Non-pigmented ciliary epithelial cell (primary cell): ENCODE data around the gene MDN1.
A peak's percentile ranks its signal among the peaks of the same experiment; 100 is the strongest.
"Not testable (repeated sequence)": the region's sequence is repeated elsewhere in the genome, so short reads cannot be mapped to it uniquely, and the experiment has no call there.

Experiments
- DNase-seq: peaks from one replicate; pipeline ENCODE4 v3.0.0-alpha.2; 2010; ENCODE audit warnings: low read depth

The MDN1 gene, protein sequence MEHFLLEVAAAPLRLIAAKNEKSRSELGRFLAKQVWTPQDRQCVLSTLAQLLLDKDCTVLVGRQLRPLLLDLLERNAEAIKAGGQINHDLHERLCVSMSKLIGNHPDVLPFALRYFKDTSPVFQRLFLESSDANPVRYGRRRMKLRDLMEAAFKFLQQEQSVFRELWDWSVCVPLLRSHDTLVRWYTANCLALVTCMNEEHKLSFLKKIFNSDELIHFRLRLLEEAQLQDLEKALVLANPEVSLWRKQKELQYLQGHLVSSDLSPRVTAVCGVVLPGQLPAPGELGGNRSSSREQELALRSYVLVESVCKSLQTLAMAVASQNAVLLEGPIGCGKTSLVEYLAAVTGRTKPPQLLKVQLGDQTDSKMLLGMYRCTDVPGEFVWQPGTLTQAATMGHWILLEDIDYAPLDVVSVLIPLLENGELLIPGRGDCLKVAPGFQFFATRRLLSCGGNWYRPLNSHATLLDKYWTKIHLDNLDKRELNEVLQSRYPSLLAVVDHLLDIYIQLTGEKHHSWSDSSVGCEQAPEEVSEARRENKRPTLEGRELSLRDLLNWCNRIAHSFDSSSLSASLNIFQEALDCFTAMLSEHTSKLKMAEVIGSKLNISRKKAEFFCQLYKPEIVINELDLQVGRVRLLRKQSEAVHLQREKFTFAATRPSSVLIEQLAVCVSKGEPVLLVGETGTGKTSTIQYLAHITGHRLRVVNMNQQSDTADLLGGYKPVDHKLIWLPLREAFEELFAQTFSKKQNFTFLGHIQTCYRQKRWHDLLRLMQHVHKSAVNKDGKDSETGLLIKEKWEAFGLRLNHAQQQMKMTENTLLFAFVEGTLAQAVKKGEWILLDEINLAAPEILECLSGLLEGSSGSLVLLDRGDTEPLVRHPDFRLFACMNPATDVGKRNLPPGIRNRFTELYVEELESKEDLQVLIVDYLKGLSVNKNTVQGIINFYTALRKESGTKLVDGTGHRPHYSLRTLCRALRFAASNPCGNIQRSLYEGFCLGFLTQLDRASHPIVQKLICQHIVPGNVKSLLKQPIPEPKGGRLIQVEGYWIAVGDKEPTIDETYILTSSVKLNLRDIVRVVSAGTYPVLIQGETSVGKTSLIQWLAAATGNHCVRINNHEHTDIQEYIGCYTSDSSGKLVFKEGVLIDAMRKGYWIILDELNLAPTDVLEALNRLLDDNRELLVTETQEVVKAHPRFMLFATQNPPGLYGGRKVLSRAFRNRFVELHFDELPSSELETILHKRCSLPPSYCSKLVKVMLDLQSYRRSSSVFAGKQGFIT (N-terminal part only)

DNA sequence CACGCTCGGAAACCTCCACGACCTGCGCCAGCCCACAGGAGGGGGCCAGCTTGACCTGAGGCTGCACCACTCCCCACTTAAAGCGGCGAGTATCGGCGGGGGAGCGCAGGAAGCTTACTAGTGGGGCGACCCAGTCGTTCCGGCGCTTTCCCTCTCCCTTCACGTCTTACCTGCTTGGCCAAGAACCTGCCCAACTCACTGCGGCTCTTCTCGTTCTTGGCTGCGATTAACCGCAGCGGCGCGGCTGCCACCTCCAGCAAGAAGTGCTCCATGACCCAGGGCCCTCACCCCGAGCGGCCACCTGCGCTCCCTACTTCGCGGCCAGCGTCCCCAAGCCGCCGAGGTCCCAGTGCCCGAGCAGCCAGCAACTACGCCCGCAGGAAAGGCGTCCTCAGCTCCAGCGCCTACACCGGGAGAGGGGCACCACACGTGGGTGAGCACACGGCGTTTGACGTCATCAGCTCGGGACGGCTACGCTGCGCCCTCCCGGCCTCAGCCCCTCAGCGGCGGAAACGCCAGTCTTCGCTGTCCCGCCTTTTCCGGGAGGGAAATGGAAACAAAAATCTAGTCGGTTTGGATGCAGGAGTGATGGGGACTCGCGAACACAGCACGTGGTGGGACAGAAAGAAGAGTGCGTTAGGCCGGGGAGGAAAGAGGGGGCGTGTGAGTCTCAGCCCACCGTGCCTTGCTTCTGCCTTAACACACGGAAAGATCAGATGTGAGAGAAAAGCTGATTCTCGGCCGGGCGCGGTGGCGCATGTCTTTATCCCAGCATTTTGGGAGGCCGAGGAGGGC lies at the start of gene MDN1:
TSS of gene MDN1 (minus strand) at position 459 of the 795 bp plus-strand sequence. CDS start at position 272, 187 bp downstream.
- DNase-seq, result peak; percentile 73

DNA sequence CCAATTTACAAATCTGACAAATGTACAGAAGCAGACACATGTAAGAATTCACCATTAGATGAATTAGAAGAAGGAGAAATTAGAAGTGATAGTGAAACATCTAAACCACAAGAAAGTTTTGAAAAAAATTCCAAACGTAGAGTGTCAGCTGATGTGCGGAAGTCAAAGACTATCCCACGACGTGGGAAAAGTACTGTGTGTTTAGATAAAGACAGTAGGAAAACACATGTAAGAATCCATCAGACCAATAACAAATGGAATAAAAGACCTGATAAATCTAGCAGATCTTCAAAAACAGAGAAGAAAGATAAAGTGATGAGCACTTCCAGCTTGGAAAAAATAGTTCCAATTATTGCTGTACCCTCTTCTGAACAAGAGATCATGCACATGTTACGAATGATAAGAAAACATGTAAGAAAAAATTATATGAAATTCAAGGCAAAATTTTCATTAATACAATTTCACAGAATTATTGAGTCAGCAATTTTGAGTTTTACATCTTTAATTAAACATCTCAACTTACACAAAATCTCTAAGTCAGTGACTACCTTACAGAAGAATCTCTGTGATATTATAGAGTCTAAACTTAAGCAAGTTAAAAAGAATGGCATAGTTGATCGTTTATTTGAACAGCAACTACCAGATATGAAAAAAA lies 46.6 kb upstream of the MDN1 start:
- DNase-seq, result no peak

GRCh38 chr6:89862698-89863097 lies 43.1 kb upstream of the MDN1 start:
- DNase-seq, result no peak

- no peak for DNase-seq
Measured at GRCh38 chr6:89862273-89862672, 42.7 kb upstream of the MDN1 start.

DNA sequence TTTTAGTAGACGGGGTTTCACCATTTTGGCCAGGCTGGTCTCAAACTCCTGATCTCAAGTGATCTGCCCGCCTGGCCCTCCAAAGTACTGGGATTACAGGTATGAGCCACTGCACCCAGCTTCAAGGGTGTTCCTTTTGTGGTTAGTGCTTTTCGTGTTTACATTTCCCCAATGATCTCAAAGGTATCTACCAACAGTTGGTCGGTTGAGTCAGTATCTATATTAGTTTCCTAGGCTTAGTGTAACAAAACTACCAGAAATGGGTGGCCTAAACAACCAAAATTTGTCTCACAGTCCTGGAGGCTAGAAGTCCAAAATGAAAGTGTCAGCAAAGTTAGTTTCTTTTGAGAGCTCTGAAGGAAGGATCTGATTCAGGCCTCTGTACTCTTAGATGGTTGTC lies 40.1 kb upstream of the MDN1 start:
- DNase-seq, result no peak

DNA sequence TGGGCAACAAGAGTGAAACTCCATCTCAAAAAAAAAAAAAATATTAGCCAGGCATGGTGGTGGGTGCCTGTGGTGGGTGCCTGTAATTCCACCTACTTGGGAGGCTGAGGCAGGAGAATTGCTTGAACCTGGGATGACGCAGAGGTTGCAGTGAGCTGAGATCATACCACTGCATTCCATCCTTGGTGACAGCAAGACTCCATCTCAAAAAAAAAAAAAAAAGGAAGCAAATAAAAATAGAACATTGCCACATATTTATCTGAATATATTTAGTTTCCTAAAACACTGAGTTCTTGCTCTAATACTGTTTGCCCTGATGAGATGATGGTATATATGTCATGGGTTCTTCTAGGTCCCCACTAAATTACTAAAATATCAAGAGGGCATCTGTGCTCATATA lies 38.4 kb upstream of the MDN1 start:
- no peak for DNase-seq

DNA sequence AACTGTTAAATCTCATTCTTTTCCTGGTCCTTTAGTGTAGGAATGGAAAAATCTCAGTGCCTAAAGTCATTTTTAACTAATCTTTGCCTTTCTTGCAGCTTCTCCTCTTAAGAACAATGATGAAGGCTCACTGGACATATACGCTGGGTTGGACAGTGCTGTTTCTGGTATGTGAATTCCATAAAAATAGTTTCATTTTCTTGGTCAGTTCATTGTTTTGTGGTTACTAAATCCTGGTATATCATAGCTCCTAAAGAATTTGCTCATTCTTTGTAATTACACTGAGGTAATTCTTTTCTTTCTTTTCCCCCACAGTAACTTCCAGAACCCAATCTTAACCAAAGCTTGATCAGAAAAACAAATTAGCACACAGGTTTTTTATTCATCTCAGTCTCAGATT lies 33.5 kb upstream of the MDN1 start:
- DNase-seq, result peak; percentile 38

- not testable (repeated sequence) for DNase-seq
Measured at GRCh38 chr6:89847513-89847912, 27.9 kb upstream of the MDN1 start.

DNA sequence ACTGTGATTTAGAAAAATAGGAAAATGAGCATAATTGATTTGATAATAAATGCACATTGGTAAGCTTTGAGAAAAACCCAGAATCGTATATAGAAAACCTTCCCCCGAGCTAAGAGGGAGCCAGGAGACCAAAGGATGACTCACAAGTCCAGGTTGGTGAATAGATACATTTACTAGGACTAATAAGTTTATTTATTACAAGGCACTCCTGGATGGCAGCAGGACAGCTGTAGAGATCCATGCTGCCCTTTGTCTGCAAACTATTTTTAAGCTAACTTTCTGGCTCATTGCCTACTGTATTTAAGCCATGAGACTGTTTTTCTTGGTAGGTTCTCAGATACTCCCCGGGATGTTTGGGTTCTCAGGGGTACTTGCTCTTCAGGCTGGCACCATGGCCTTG lies 23.5 kb upstream of the MDN1 start:
- DNase-seq, result no peak

- no peak for DNase-seq
Measured at GRCh38 chr6:89842228-89842627, 22.6 kb upstream of the MDN1 start.

DNA sequence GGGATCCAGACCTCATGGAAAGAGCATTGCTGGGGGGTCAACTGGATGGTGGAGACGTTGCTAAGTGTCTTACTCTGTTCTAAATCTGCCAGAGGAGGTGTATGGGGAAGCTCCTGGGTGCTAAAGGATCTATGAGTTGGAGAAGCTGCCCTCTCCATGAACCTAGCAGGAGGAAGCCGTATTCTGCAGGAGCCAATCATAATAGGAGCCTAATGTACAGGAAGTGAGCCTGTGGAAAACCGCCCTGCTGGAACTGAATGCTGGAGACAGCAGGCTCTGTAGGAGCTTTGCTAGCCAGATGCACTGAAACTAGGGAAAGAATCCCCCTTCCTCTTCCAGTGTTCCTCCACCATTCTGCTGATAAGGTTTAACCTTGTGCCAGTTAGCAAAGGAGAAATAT lies 20.9 kb upstream of the MDN1 start:
- DNase-seq, result no peak

DNA sequence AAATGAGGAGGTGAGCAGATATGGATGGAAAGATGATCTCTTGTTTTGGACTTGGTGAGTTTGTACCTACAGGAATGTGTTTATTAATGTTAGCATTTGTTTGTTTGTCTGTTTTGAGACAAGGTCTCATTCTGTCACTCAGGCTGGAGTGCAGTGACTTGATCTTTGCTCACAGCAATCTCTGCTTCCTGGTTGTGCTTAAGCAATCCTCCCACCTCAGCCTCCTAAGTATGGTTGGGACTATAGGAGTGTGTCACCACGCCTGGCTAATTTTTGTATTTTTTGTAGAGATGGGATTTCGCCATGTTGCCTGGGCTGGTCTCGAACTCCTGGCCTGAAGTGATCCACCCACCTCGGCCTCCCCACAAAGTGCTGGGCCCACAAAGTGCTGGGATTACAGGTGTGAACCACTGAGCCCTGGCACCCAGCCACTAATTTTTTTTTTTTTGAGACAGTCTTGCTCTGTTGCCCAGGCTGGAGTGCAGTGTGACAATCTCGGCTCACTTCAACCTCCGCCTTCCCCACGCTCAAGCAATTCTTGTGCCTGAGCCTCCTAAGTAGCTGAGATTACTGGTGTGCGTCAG lies 17.1 kb upstream of the MDN1 start:
- no peak for DNase-seq

GRCh38 chr6:89834884-89835792 lies 15.5 kb upstream of the MDN1 start:
- no peak for DNase-seq

- DNase-seq, result no peak
Measured at GRCh38 chr6:89830170-89830809, 10.7 kb upstream of the MDN1 start.

GRCh38 chr6:89829472-89830169 lies 10.0 kb upstream of the MDN1 start, which contains the start of gene CASP8AP2:
Gene CASP8AP2 (plus strand): TSS chr6:89829880.
- peak; percentile 96 for DNase-seq

DNA sequence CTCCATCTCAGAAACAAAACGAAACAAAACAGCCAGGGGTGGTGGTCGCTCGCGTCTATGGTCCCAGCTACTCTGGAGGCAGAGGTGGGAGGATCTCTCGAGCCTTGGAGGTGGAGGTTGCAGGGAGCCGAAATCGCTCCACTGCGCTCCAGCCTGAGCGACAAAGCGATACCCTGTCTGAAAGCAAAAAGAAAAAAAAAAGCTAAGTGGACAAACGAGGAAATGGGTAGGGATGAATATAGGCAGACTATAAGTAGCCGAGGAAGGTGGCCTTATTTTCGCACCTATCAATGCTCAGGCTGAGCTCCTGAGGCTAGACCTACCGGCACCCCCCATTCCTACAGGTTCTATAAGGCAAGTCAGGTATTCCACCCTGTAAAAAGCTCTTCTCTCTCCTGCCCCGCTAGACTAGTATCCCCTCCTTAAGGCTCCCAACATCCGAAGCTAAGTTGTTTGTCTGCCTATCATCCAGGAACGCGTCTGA lies 9.4 kb upstream of the MDN1 start:
- no peak for DNase-seq

GRCh38 chr6:89828475-89828987 lies 8.9 kb upstream of the MDN1 start:
- not testable (repeated sequence) for DNase-seq

GRCh38 chr6:89826029-89826528 lies 6.5 kb upstream of the MDN1 start:
- no peak for DNase-seq
